GM18909 (cell line): ENCODE measurements around the gene MAGEB3.

Source experiments
- ATAC-seq: cut with Tn5 transposase; IDR thresholded peaks from one replicate; pipeline ENCODE4 v1.9.1; 2021; ENCODE audit warnings: mild to moderate bottlenecking; ENCODE audit not compliant: unreplicated experiment, poor library complexity

Gene MAGEB3

DNA sequence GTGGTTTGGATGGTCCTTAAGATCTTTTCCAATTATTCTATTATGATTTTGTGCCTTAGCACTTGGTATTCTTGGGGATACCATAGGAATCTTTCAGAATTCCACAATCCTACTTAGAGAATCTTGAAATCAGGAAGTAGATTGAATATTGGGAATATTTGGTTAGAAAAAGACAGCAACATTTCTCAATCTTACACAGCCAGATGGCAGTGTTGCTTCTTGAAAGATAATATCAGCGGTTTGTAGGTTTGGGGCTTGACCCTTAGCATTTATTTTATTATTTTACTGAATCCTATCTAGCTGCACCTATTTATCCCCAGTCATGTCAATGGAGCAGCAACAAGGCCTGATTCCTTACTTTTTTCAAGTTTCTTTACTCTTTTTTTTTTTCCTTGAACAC, 45.0 kb downstream of the MAGEB3 start:
- no peak for ATAC-seq

DNA sequence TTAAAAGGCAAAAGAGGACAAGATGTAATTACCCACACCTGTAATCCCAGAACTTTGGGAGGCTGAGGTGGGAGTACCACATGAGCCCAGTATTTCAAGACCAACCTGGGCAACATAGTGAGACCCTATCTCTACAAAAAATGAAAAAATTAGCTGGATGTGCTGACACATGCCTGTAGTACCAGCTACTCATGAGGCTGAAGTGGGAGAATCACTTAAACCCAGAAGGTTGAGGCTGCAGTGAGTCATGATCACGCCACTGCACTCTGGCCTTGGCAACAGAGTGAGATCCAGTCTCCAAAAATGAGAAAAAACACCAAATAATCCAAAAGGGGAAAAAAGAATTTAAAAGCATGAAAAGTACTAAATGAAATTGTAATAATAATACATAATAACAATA, 47.9 kb downstream of the MAGEB3 start:
- ATAC-seq: no peak

DNA sequence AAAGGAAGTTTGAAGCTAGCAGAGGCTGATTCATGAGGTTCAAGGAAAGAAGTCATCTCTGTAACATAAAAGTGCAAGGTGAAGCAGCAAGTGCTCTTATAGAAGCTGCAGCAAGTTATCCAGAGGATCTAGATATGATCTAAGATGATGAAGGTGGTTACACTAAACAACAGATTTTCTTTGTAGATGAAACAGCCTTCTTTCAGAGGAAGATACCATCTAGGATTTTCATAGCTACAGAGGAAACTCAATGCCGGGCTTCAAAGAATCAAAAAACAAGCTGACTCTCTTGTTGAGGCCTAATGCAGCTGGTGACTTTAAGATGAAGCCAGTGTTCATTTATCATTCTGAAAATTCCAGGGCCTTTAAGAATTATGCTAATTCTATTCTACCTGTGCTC, 50.0 kb downstream of the MAGEB3 start:
- ATAC-seq: no peak

DNA sequence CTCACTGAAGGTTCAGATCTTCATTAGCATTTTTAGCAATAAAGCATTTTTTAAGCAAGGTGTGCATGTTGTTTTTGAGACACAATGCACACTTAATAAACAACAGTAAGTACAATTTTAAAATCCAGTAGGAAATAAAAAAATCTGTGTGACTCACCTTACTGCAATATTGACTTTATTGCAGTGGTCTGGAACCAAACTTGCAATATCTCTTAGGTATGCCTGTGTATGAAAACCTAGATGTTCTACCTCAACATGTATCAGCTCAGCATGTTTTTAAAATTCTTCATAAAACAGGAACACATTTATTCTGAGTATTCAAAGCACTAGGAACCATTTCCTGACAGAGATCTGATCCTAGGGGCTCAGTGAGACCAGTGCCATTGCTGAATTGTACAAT, 52.1 kb downstream of the MAGEB3 start:
- no peak for ATAC-seq

DNA sequence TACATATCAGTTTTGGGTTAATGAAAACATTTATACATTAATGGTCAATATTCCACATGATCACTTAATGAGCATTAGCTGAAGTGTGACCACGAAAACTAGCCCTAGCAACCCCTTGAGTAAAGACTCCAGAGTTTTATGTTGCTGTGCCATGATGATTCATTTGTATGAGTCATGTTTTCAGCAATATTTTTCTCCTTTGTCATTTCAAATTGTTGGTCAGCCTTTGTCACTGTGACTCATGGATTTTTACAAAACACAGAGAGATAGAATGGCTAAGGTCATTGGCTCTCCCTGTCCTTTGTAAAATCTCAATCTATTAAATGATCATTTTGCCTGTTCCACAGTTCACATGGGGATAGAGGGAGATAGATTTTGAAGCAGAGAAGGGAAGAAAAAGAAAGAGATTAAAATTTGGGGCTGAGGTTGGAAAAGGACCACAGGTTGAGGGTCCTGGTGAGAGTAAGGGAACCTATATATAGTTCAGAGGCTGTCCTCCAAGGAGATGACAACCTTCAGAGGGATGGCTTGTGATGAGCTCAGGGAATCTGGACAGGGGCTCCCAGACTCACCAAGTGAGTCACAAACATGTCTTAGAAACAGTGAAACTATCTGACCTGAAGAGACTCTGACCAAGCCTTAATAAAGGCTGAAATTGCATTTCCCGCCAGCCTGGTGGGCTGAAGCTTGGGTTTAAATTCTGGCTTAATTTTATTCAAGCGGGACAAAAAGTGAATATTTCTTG, 53.2 kb downstream of the MAGEB3 start:
- no peak for ATAC-seq
